DMS114 treated with DMSO at 0.1 percent for 48 hours (cell line): ENCODE data around the gene SLC25A21.
"Not testable (repeated sequence)": the region's sequence is repeated elsewhere in the genome, so short reads cannot be mapped to it uniquely, and the experiment has no call there.

Experiments used
- DNase-seq: peaks from one replicate; lab custom pipeline; 2025; ENCODE audit not compliant: unreplicated experiment; lab: John Stamatoyannopoulos, UW

Gene SLC25A21

GRCh38 chr14:36738269-36738668 is 434.1 kb downstream of the SLC25A21 start:
- DNase-seq: no peak

GRCh38 chr14:36726128-36726527 is 446.3 kb downstream of the SLC25A21 start:
- DNase-seq: no peak

- no peak for DNase-seq
Observed at GRCh38 chr14:36724162-36724561, 448.2 kb downstream of the SLC25A21 start.

- no peak for DNase-seq
Observed at GRCh38 chr14:36723530-36723929, 448.9 kb downstream of the SLC25A21 start.

GRCh38 chr14:36721877-36722276 is 450.5 kb downstream of the SLC25A21 start:
- no peak for DNase-seq

GRCh38 chr14:36720657-36721056 is 451.7 kb downstream of the SLC25A21 start:
- DNase-seq: no peak

GRCh38 chr14:36719823-36720222 is 452.6 kb downstream of the SLC25A21 start:
- no peak for DNase-seq

- no peak for DNase-seq
Observed at GRCh38 chr14:36718216-36718615, 454.2 kb downstream of the SLC25A21 start.

GRCh38 chr14:36717363-36717762 is 455.0 kb downstream of the SLC25A21 start:
- DNase-seq: no peak

GRCh38 chr14:36716614-36717184 is 455.7 kb downstream of the SLC25A21 start:
- no peak for DNase-seq

- no peak for DNase-seq
Observed at GRCh38 chr14:36713960-36714703, 458.3 kb downstream of the SLC25A21 start.

- DNase-seq: no peak
Observed at GRCh38 chr14:36707570-36707969, 464.8 kb downstream of the SLC25A21 start.

- DNase-seq: no peak
Observed at GRCh38 chr14:36702474-36702873, 469.9 kb downstream of the SLC25A21 start.

GRCh38 chr14:36701132-36701531 is 471.3 kb downstream of the SLC25A21 start:
- DNase-seq: no peak

GRCh38 chr14:36700651-36701050 is 471.8 kb downstream of the SLC25A21 start:
- no peak for DNase-seq

- DNase-seq: not testable (repeated sequence)
Observed at GRCh38 chr14:36699420-36699819, 473.0 kb downstream of the SLC25A21 start.

- DNase-seq: no peak
Observed at GRCh38 chr14:36690311-36691040, 481.9 kb downstream of the SLC25A21 start.

GRCh38 chr14:36684946-36685345 is 487.5 kb downstream of the SLC25A21 start:
- DNase-seq: no peak

- DNase-seq: no peak
Observed at GRCh38 chr14:36683083-36683724, 489.2 kb downstream of the SLC25A21 start.

- DNase-seq: no peak
Observed at GRCh38 chr14:36682338-36682737, 490.1 kb downstream of the SLC25A21 start.

- no peak for DNase-seq
Observed at GRCh38 chr14:36676236-36676635, 496.2 kb downstream of the SLC25A21 start.

- no peak for DNase-seq
Observed at GRCh38 chr14:36675581-36675980, 496.8 kb downstream of the SLC25A21 start.
